Keratinocyte (primary cell): ENCODE measurements around the gene FNDC3A. TPM values are rescaled to one million over a fixed set of nuclear protein-coding genes. Genes with fewer than 3 reads are reported as not detected.
A peak's percentile ranks its signal among the peaks of the same experiment; 100 is the strongest.

Experiments
- DNase-seq: peaks from one replicate; pipeline ENCODE4 v3.0.0-alpha.2; 2011; ENCODE audit warnings: low read depth, missing footprints, low spot score
- FAIRE-seq: peaks from 2 replicates; lab custom pipeline; 2011; peaks lifted over from hg19 to GRCh38; lab: Jason Lieb, UNC
- H2AFZ ChIP-seq: 2 replicates; pipeline ENCODE4 v1.6.0; 2012; ENCODE audit warnings: low read length, control low read depth, inconsistent platforms; ENCODE audit not compliant: control insufficient read depth
- H3K27ac ChIP-seq: 2 replicates; pipeline ENCODE4 v1.5.1; 2011; ENCODE audit warnings: low read length; ENCODE audit not compliant: control insufficient read depth, insufficient read depth
- H3K27me3 ChIP-seq: 3 replicates; pipeline ENCODE4 v1.6.0; 2011; ENCODE audit warnings: low read length; ENCODE audit not compliant: control insufficient read depth, insufficient read depth; ENCODE audit errors: extremely low read depth
- H3K36me3 ChIP-seq, 2 experiments: 2 replicates in 1 of 2; 3 replicates in 1 of 2; pipeline ENCODE4 v1.5.1; 2011; ENCODE audit warnings: low read length in 2 of 2, mild to moderate bottlenecking in 1 of 2; ENCODE audit not compliant: control insufficient read depth in 2 of 2, insufficient read depth in 2 of 2; ENCODE audit errors: extremely low read depth in 1 of 2
- H3K4me1 ChIP-seq: 3 replicates; pipeline ENCODE4 v1.5.1; 2011; ENCODE audit warnings: low read length; ENCODE audit not compliant: control insufficient read depth, insufficient read depth; ENCODE audit errors: extremely low read depth
- H3K4me2 ChIP-seq: 3 replicates; pipeline ENCODE4 v1.6.0; 2011; ENCODE audit warnings: low read depth, low read length; ENCODE audit not compliant: control insufficient read depth, insufficient read depth; ENCODE audit errors: extremely low read depth
- H3K4me3 ChIP-seq, 3 experiments: fragments of 200-600 bp in 1 of 3; sonication (generic) in 1 of 3; 2 replicates in 2 of 3; 3 replicates in 1 of 3; pipeline ENCODE4 v1.5.1; 2011 to 2016; ENCODE audit warnings: low read length in 3 of 3, mild to moderate bottlenecking in 3 of 3, control low read depth in 2 of 3, inconsistent platforms in 1 of 3, low read depth in 1 of 3, mixed read lengths in 1 of 3, mixed run types in 1 of 3, moderate library complexity in 1 of 3; ENCODE audit not compliant: control insufficient read depth in 2 of 3, insufficient read depth in 2 of 3; ENCODE audit errors: extremely low read depth in 1 of 3
- H3K79me2 ChIP-seq: 2 replicates; pipeline ENCODE4 v1.6.0; 2012; ENCODE audit warnings: low read length; ENCODE audit not compliant: control insufficient read depth, insufficient read depth
- H3K9ac ChIP-seq: 3 replicates; pipeline ENCODE4 v1.6.0; 2011; ENCODE audit warnings: low read length; ENCODE audit not compliant: control insufficient read depth, insufficient read depth; ENCODE audit errors: extremely low read depth
- H3K9me1 ChIP-seq: 3 replicates; pipeline ENCODE4 v1.6.0; 2011; ENCODE audit warnings: low read length; ENCODE audit not compliant: control insufficient read depth, insufficient read depth; ENCODE audit errors: extremely low read depth
- H3K9me3 ChIP-seq: 2 replicates; pipeline ENCODE4 v1.5.1; 2012; ENCODE audit warnings: low read depth, low read length; ENCODE audit not compliant: control insufficient read depth
- H4K20me1 ChIP-seq: 3 replicates; pipeline ENCODE4 v1.6.0; 2011; ENCODE audit warnings: low read length; ENCODE audit not compliant: control insufficient read depth, insufficient read depth; ENCODE audit errors: extremely low read depth
- EZH2 ChIP-seq: IDR thresholded peaks from one replicate; pipeline ENCODE4 v1.6.1; 2012; ENCODE audit warnings: inconsistent platforms, mild to moderate bottlenecking, low read length, moderate library complexity
- dilution Hi-C: fragments of 300-500 bp; cut with MboI; formaldehyde crosslinking; loops from one replicate; pipeline ENCODE4 v1.7.0; 2020; ENCODE audit warnings: low sequenced_read_pairs; ENCODE audit not compliant: extremely low pct_ligation_motif_present
- polyA plus RNA-seq, 5 experiments: library from polyadenylated mRNA; depleted of rRNA in 3 of 5; stranded (reverse) in 3 of 5; stranded (forward) in 1 of 5; unstranded in 1 of 5; fragments of >200 nt; gene quantifications; 1 replicate in 1 of 5; 2 replicates in 3 of 5; 3 replicates in 1 of 5; pipeline versions ENCODE4 v1.2.1 to v1.2.3, GENCODE V29; 2011 to 2012; ENCODE audit warnings: missing spikeins in 2 of 5, low read depth in 1 of 5, low replicate concordance in 1 of 5
- TF ChIP-seq, protein P1 (sequence below), 3 experiments: IDR thresholded peaks in 1 of 3; conservative IDR thresholded peaks in 1 of 3; optimal IDR thresholded peaks in 1 of 3; 2 replicates in 2 of 3; 3 replicates in 1 of 3; pipeline versions ENCODE3 to v1.5.1; 2011; ENCODE audit warnings: low read length in 3 of 3, mild to moderate bottlenecking in 3 of 3, moderate library complexity in 2 of 3, control low read depth in 1 of 3, inconsistent platforms in 1 of 3; ENCODE audit not compliant: insufficient read depth in 2 of 3; ENCODE audit errors: extremely low read depth in 1 of 3

FNDC3A gene
- polyA plus RNA-seq, 1 donor (not counting 4 experiments of a cell fraction or from before 2014, with no cell fraction given): 28.4 TPM

GRCh38 chr13:49098198-49098597 lies 122.5 kb downstream of the FNDC3A start:
- H3K27me3 ChIP-seq: no peaks in the 10 kb centered on the region
- DNase-seq (peak; percentile 32), FAIRE-seq (peak; percentile 72)
- H3K79me2 ChIP-seq: no peaks in the 10 kb centered on the region
- H3K9ac ChIP-seq: no peak overlapping the region
- H3K9me1 ChIP-seq: no peaks in the 10 kb centered on the region
- no peak for TF ChIP-seq EZH2
- TF ChIP-seq, protein P1, sequence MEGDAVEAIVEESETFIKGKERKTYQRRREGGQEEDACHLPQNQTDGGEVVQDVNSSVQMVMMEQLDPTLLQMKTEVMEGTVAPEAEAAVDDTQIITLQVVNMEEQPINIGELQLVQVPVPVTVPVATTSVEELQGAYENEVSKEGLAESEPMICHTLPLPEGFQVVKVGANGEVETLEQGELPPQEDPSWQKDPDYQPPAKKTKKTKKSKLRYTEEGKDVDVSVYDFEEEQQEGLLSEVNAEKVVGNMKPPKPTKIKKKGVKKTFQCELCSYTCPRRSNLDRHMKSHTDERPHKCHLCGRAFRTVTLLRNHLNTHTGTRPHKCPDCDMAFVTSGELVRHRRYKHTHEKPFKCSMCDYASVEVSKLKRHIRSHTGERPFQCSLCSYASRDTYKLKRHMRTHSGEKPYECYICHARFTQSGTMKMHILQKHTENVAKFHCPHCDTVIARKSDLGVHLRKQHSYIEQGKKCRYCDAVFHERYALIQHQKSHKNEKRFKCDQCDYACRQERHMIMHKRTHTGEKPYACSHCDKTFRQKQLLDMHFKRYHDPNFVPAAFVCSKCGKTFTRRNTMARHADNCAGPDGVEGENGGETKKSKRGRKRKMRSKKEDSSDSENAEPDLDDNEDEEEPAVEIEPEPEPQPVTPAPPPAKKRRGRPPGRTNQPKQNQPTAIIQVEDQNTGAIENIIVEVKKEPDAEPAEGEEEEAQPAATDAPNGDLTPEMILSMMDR (optimal IDR thresholded peaks at IDR 0.05 in 1 of 3, IDR thresholded peaks at IDR 0.05 in 1 of 3, conservative IDR thresholded peaks at IDR 0.05 in 1 of 3; ENCODE audit: extremely low read depth in 1 of 3, insufficient read depth in 2 of 3, low read length in 3 of 3): no peak
- H3K9me3 ChIP-seq: no peaks in the 10 kb centered on the region
- peak overlapping the region; percentile 45 for H3K27ac ChIP-seq
- H3K4me1 ChIP-seq: peaks cover 25% of the 10 kb centered on the region
- H4K20me1 ChIP-seq: no peaks in the 10 kb centered on the region
- no peak overlapping the region for H3K4me3 ChIP-seq
- H2AFZ ChIP-seq: no peak overlapping the region
- dilution Hi-C loops: no loop called here
- H3K4me2 ChIP-seq: peak overlapping the region; percentile 72
- no peaks in the 10 kb centered on the region for H3K36me3 ChIP-seq

DNA sequence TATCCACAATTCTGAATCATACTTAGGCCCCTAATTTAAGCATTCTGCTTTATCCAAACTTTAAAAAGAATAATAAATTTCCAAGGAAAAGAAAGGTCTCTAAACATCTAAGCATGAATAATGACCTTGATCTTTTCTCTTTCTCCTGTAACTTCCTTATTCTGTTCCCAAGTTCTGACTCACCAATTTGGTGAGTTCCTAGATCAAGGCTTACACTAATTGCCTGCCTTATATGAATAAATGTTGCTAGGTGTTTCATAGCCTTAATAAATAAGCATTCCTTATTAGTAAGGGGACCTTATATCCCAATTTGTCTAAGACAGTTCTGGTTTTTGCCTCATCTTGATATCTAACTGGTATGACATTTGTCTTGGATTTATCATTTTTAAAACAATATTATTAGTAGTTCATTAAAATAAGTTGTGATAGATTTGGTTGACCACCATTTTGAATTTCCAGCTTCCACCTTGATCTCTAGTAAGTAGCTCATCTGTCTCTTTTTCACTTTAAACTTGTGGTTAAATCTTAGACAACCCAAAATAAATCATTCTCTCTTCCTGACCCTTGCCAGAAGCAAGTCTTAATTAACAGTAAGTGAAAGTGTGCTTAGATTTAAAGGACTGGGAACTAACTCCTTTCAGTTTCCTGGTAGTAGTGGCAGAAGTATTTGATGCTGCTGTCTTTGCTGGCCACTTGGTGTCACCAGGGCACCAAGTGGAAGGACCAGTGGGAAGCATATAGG lies 123.2 kb downstream of the FNDC3A start:
- H3K4me2 ChIP-seq: peak overlapping the region; percentile 1
- H3K9me1 ChIP-seq: no peaks in the 10 kb centered on the region
- H3K4me1 ChIP-seq: peaks cover 25% of the 10 kb centered on the region
- dilution Hi-C loops: no loop called here
- no peaks in the 10 kb centered on the region for H3K79me2 ChIP-seq
- no peak overlapping the region for H3K27ac ChIP-seq
- no peaks in the 10 kb centered on the region for H4K20me1 ChIP-seq
- DNase-seq (no peak), FAIRE-seq (no peak)
- no peak overlapping the region for H2AFZ ChIP-seq
- no peak overlapping the region for H3K9ac ChIP-seq
- H3K27me3 ChIP-seq: no peaks in the 10 kb centered on the region
- TF ChIP-seq, protein P1 (optimal IDR thresholded peaks at IDR 0.05 in 1 of 3, IDR thresholded peaks at IDR 0.05 in 1 of 3, conservative IDR thresholded peaks at IDR 0.05 in 1 of 3; ENCODE audit: extremely low read depth in 1 of 3, insufficient read depth in 2 of 3, low read length in 3 of 3): peak in 2 of 3 experiments; percentile 11 to 35
- TF ChIP-seq EZH2: no peak
- H3K9me3 ChIP-seq: no peaks in the 10 kb centered on the region
- H3K4me3 ChIP-seq: no peak overlapping the region
- no peaks in the 10 kb centered on the region for H3K36me3 ChIP-seq
